ENCODE results near the gene KRTAP10-6.
"Not testable (repeated sequence)": the region's sequence is repeated elsewhere in the genome, so short reads cannot be mapped to it uniquely, and the experiment has no call there.

Gene KRTAP10-6

DNA sequence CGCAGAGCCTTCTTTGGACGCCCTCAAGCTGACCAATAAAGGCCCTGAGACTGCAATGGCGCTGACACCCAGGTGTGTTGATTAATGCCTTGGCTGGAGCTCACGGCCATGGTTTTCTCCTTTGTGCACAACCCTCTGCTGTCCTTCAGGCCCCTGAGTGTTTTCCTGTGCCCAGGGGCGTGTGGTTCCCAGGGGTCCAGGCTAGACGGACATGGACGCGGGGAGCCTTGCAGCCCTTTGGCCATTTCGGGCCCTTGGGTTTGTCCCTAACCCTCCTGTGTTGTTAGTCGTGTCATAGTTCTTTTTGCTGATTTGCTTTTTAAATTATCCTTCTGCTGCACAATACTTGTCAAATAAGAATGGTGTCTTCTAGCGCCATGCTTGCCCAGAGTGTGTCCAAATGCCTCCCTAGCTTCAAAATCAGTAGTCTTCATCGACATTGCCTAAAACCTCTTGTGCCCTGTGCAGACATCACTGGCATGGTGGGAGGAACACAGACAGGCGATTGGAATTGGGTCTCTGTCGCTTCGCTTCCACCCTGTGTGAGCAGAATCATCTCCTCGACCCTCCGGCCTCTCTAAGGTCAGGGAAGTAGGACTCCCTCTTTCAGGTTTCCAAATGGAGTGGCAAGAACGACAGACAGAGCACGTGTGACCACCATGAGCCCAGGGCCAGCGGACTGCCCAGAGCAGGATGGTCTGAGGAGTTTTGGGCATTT is 16.8 kb downstream of the KRTAP10-6 start:
- no peak for DNase-seq

GRCh38 chr21:44574457-44575306 is 17.6 kb downstream of the KRTAP10-6 start:
- DNase-seq, result no peak

DNA sequence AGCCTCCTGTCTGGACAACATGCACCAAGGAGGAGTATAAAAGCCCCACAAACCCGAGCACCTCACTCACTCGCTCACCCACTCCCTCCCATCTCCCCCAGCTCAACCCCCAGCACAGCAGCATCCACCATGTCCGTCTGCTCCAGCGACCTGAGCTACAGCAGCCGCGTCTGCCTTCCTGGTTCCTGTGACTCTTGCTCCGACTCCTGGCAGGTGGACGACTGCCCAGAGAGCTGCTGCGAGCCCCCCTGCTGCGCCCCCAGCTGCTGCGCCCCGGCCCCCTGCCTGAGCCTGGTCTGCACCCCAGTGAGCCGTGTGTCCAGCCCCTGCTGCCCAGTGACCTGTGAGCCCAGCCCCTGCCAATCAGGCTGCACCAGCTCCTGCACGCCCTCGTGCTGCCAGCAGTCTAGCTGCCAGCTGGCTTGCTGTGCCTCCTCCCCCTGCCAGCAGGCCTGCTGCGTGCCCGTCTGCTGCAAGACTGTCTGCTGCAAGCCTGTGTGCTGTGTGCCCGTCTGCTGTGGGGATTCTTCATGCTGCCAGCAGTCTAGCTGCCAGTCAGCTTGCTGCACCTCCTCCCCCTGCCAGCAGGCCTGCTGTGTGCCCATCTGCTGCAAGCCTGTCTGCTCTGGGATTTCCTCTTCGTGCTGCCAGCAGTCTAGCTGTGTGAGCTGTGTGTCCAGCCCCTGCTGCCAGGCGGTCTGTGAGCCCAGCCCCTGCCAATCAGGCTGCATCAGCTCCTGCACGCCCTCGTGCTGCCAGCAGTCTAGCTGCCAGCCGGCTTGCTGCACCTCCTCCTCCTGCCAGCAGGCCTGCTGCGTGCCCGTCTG is 18.5 kb downstream of the KRTAP10-6 start, which contains the start of gene KRTAP10-4:
TSS of gene KRTAP10-4 (plus strand) at position 100 of the 827 bp plus-strand sequence. CDS start at position 130, 30 bp downstream.
- DNase-seq, result not testable (repeated sequence)

DNA sequence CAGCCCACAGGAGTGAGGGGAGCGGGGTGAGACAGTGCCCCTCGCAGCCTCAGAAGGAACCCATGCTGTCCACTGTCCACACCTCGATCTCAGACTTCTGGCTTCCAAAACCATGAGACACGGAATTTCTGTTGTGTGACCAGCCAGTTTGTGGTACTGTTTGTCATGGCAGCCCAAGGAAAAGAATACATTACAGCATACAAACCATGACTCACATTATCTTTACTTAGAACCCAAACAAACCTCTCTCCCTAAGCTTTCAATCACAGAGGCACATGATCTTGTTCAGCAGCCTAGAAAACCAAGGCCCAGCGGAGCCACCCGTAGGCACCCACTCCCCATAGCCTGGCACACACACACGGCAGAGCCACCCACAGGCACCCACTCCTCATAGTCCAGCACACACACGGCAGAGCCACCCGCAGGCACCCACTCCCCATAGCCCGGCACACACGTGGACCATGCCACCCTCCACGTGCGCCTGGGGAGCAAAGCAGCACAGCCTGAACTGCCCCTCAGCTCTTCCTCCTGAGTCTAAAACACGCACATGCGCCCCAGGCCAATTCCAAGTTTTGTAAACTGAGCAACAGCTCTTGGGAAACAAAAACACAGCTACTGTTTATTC is 19.2 kb downstream of the KRTAP10-6 start:
- DNase-seq, result no peak

DNA sequence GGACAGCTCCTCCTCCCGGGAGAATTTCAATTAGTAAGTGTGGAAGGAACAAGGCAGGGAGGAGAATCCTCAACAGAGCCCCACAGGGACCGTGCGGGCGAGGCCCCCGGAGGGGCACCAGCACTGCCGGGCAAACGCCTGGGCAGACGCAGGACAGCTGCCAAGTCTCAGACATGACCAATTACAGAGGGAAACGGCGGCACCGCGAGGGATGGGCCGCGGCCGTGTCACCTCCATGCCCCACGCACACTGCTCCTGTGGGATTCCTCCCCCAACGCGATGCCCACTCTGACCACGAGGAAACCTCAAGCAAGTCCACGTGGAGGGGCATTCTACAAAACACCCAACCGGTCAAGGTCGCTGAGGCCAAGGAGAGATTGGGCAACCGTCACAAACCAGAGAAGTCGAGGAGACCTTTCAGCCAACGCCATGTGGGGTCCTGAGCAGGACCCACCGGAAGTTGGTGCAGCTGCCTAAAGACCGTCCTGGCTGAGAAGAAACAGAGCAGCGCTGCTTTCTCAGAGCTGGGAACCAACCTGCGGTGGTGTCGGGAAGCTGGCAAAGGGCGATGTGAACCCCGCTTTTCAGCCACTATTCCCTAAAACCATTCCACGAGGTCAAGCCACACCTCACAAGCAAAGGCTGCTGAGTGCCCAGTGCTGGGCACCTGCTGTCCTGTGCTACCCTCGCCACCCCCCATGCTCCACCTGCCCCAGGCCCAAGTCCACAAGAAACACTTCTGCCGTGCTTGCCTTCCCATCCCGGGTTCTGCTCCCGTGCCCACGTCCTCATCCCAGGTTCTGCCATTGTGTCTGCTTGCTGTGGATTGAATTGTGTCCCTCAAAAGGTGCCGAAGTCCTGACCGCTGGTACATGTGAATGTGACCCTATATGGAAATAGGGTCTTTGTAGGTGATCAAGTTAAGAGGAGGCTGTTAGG is 20.2 kb downstream of the KRTAP10-6 start:
- DNase-seq, result no peak

DNA sequence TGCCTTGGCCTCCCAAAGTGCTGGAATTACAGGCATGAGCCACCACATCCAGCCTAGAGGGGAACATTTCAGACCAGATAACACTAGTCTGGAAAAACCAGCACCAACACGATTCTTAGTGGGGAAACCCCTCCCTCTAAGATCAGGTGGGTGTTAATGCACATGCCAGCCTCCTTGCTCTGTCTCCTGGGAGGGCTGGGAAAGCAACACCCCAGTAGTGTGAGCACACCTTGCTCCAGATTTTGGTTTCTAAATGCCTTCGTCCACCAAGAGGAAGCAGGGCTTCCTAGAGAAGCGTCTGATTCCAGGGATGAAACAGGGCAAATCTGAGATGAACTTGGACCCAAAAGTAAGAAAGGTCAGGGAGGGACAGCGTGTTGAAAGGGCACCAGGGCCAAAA is 21.0 kb downstream of the KRTAP10-6 start:
- DNase-seq, result no peak

GRCh38 chr21:44569861-44570517 is 22.3 kb downstream of the KRTAP10-6 start:
- no peak for DNase-seq

GRCh38 chr21:44568667-44569556 is 23.4 kb downstream of the KRTAP10-6 start:
- no peak for DNase-seq

DNA sequence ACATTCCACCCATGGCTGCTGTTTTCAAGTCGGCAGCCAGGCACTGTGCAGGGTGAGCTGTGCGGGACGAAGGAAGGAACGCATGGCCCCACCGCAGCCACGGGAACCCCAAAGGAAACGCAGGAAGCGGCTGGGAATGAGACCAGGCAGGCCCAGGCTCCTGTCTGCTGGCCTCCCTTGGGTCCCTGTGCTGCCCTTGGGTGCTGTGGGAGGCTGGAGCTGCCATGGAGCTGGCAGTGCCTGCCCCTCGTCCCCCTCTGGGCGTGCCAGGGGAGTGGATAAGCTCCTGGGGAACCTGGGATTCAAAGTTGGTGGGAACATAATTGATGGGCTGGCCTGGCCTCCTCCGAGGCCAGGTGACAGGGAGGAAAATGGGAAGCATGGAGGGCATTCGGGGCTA is 24.0 kb downstream of the KRTAP10-6 start:
- no peak for DNase-seq

DNA sequence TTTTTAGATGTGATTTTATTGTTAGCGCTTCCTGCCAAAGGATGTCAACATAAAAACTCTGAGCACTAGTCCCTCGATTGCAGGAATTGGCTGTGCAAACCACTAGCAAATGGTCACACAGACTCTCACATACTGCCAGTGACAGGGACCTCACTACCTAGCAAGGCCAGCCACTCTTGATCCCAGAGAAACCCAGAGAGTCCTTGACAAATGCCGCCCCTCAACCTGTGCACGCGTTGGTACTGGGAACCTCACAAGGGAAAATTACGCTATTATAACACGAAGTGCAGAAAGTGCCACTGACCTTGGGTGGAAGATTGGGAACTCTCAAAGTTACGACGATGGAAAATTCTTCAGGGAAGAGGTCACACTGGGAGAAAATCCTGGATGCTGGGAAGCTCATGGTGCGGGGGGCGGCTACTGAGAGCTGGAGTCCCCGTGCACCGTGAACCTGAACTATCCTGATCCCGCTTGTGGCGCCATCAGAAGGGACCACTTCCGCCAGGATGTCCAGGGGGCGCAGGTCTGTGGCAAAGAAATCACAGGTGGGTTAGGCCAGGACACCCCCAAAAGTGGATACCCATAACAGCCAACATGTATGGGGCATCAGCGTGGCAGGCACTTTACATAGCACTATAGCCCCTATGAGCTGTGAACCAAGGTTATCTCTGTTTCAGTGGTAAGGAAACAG is 24.7 kb downstream of the KRTAP10-6 start:
- no peak for DNase-seq

GRCh38 chr21:44566403-44566802 is 25.9 kb downstream of the KRTAP10-6 start:
- DNase-seq, result no peak

DNA sequence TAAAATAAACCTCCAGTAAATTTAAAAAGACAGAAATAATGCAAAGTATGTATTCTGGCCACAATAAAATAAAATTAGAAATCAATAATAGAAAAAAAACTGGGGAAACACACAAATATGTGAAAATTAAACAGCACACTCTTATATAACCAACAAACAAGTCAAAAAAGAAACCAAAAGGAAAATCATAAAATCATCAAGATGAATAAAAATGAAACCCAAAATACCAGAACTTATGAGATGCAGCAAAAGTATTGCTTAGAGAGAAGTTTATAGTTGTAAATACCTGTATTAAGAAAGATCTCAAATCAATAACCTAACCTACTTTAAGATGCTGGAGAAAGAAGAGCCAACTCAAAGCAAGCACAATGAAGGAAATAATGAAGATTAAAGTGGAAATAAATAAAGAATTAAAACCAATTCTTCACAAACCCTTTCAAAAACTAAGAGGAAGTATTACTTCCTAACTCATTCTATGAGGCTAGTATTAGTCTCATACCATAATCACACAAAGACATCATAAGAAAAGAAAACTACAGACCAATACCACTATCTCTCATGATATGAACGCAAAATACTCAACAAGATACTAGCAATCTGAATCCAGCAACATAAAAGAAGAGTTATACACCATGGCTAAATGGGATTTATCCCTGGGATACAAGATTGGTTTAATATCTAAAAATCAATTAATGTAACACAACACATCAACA is 27.3 kb downstream of the KRTAP10-6 start:
- no peak for DNase-seq

- no peak for DNase-seq
Observed at GRCh38 chr21:44564099-44564498, 28.2 kb downstream of the KRTAP10-6 start.

DNA sequence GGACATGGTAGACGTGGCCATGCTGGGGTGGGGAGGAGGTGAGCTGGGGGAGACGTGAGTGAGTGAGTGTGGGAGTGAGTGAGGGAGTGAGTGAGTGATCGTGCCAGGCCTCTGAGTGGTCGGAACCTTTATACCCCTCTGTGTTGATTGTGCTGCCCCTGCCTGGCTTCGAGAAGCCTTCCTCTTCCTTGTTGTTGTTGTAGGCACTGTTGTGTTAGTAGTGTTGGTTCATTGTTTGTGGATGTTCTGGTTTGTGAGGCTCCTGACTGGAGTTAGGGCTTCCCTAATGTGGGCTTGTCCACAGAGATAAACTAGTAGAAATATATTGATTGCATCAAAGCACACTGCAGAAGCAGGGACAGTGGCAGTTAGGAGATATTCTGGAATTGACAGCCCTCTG is 33.6 kb downstream of the KRTAP10-6 start, which contains the start of gene KRTAP10-3:
TSS of gene KRTAP10-3 (minus strand) at position 101 of the 400 bp plus-strand sequence. CDS start at position 21, 80 bp downstream.
- no peak for DNase-seq

GRCh38 chr21:44558329-44558675 is 34.0 kb downstream of the KRTAP10-6 start:
- not testable (repeated sequence) for DNase-seq

- DNase-seq, result no peak
Observed at GRCh38 chr21:44557491-44558328, 34.6 kb downstream of the KRTAP10-6 start.

DNA sequence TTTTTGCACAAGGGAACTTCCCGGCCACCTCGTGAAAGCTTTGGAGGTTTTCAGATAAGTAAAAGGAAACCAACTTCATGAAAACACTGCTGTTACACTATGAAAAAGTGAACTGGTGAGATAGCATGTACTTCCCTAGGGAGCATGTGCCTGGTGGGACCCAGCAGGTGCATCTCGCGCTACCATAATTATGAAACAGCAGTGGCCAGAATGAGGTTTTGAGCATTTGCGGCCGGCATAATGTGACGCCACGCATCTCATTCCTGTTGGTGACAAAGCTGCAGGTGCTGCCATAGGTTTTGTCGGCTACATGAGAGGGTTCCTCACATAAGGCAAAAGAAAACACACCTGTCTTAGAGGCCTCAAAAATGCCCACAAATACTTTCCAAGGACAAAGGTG is 35.4 kb downstream of the KRTAP10-6 start:
- DNase-seq, result no peak

All from CD4-positive, alpha-beta T cell treated with Interleukin-4 for 4 hours (primary cell).